Brain microvascular endothelial cell (primary cell): ENCODE measurements around the gene MGMT.

Experiments
- DNase-seq: peaks from one replicate; pipeline ENCODE4 v3.0.0-alpha.2; 2020
- H3K27ac ChIP-seq: fragments of 250-450 bp; sonication (Bioruptor Pico); 2 replicates; pipeline ENCODE4 v1.5.1; 2020; ENCODE audit warnings: mild to moderate bottlenecking, moderate library complexity
- H3K27me3 ChIP-seq: fragments of 250-450 bp; sonication (Bioruptor Pico); replicated peaks from 2 replicates; pipeline ENCODE4 v1.5.1; 2020; ENCODE audit warnings: mild to moderate bottlenecking
- H3K36me3 ChIP-seq: fragments of 250-450 bp; sonication (Bioruptor Pico); replicated peaks from 2 replicates; pipeline ENCODE4 v1.5.1; 2020; ENCODE audit warnings: mild to moderate bottlenecking
- H3K4me3 ChIP-seq: 2 replicates; pipeline ENCODE4 v1.5.1; 2011; ENCODE audit warnings: low read depth, mild to moderate bottlenecking, control low read depth, low read length, moderate library complexity
- CTCF ChIP-seq: IDR thresholded peaks from 2 replicates; pipeline ENCODE4 v1.5.1; 2011; ENCODE audit warnings: low read depth, mild to moderate bottlenecking, moderate library complexity, low read length, control low read depth, inconsistent platforms; ENCODE audit errors: missing control alignments
- in situ Hi-C: cut with HindIII; loops from 2 replicates; pipeline ENCODE4 v1.10.0; 2017; ENCODE audit warnings: low sequenced_read_pairs, low pct_ligation_motif_present

MGMT gene

GRCh38 chr10:129604333-129605032, 137.4 kb downstream of the MGMT start:
- in situ Hi-C loops: no loop called here
- H3K36me3 ChIP-seq: no peaks in the 10 kb centered on the region

GRCh38 chr10:129605266-129605985, 138.4 kb downstream of the MGMT start:
- Histone ChIP-seq H3K36me3 (no peaks in the 10 kb centered on the region), H3K27me3 (no peaks in the 10 kb centered on the region), H3K4me3 (no peak overlapping the region), H3K27ac (no peak overlapping the region)
- TF ChIP-seq CTCF: no peak
- DNase-seq: no peak
- in situ Hi-C loops: no loop called here

More at GRCh38 chr10:129604333-129605032, 137.4 kb downstream of the MGMT start:
- H3K27me3 ChIP-seq: no peaks in the 10 kb centered on the region
- DNase-seq: no peak
- H3K27ac ChIP-seq: no peak overlapping the region
- H3K4me3 ChIP-seq: no peak overlapping the region
- TF ChIP-seq CTCF: no peak

GRCh38 chr10:129605986-129606518, 139.0 kb downstream of the MGMT start:
- no peak for DNase-seq
- TF ChIP-seq CTCF: no peak
- Histone ChIP-seq H3K4me3 (no peak overlapping the region), H3K27ac (no peak overlapping the region), H3K27me3 (no peaks in the 10 kb centered on the region), H3K36me3 (no peaks in the 10 kb centered on the region)
- in situ Hi-C loops: no loop called here

GRCh38 chr10:129607607-129608109, 140.6 kb downstream of the MGMT start:
- DNase-seq: no peak
- Histone ChIP-seq H3K27ac (no peak overlapping the region), H3K4me3 (no peak overlapping the region), H3K27me3 (no peaks in the 10 kb centered on the region), H3K36me3 (no peaks in the 10 kb centered on the region)
- no peak for TF ChIP-seq CTCF
- in situ Hi-C loops: no loop called here

- no peak for DNase-seq
- H3K27ac ChIP-seq: no peak overlapping the region
- H3K27me3 ChIP-seq: no peaks in the 10 kb centered on the region
- H3K36me3 ChIP-seq: no peaks in the 10 kb centered on the region
- no peak overlapping the region for H3K4me3 ChIP-seq
- in situ Hi-C loops: no loop called here
- no peak for TF ChIP-seq CTCF
These were observed 141.6 kb downstream of the MGMT start for GRCh38 chr10:129608653-129609052.
